Pulmonary artery endothelial cell (primary cell): ENCODE results near the gene HIC2. TPM values are rescaled to one million over a fixed set of nuclear protein-coding genes. Genes with fewer than 3 reads are reported as not detected.
"Not testable (repeated sequence)": the region's sequence is repeated elsewhere in the genome, so short reads cannot be mapped to it uniquely, and the experiment has no call there.

Source experiments
- DNase-seq: peaks from one replicate; pipeline ENCODE4 v3.0.0-alpha.2; 2011; ENCODE audit warnings: low read depth, low spot score
- total RNA-seq: library from RNA; depleted of rRNA; stranded (reverse); fragments of >200 nt; gene quantifications from 2 replicates; pipeline ENCODE4 v1.2.3, GENCODE V29; 2014

The HIC2 gene
- total RNA-seq, 1 donor from 2014 or later = 2.4 TPM

- DNase-seq = not testable (repeated sequence)
Measured at GRCh38 chr22:21490556-21490955, 73.4 kb downstream of the HIC2 start.

GRCh38 chr22:21492271-21492670 lies 75.1 kb downstream of the HIC2 start:
- DNase-seq = not testable (repeated sequence)

DNA sequence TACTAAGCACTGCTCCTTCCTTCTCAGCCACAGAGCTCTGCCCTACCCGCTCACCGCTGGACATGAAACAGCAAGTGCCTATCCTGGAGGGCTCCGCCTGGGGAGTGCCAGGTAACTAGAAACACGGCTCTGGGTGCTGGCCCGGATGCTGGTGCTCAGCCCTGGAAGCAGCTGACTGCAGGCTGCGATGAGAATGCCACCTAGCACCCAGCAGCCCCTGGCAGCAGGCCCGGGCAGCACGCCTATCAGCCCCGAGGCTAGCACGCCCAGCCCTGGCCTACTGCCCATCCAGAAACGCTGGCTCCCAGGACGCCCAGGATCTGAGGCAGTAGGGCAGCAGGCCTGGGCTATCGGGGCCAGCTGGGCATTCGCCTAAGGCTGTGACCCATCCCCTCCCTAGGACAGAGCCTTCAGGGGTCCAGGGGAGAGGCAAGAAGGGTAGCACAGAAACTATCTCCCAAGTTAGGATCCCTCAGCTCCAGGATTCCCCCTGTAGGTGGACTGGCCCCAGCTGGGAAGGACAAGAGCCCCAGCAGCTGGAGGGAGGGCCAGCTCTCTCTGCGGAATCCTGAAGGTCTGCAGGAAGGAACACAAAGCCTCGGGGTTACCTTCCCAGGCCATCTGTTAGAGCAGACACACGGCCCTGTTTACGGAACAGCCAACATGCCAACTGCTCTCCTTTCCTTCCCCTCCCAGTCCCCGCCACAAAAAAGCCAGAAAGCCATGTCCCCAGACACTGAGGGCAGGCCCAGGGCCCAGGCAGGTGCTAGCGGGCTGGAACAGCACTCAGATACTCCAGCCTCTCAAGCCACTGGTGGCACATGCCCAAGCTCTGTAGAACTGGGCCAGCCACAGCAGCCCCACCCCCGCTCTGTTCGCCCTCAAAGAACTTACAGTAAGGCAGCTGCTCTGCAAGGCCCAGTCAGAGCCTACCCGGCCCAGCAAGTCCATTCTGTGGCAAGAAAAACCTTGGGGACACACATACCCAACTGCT lies 76.9 kb downstream of the HIC2 start:
- not testable (repeated sequence) for DNase-seq

- not testable (repeated sequence) for DNase-seq
Measured at GRCh38 chr22:21497984-21498383, 80.8 kb downstream of the HIC2 start.

DNA sequence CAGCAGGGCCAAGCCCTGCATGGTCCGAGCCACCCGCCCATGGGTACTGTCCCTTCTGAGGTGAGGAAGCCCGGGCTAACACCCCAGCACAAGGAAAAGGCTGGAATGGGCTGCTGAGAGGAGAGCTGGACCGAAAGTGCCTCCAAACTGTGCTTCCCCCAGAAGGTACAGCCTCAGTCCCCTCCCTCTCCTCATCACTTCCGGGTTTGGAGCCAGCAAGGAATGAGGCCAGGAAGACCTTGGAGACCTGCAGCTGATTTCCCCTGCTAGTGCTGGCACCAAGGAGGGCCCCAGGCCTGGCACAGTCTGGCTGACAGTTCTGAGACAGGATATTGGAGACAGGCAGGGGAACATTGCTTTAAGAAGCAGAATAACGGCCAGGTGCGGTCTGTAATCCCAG lies 81.3 kb downstream of the HIC2 start:
- not testable (repeated sequence) for DNase-seq

- not testable (repeated sequence) for DNase-seq
Measured at GRCh38 chr22:21499623-21500506, 82.7 kb downstream of the HIC2 start.

Other genes with a start within 250 kb of the HIC2 start
- under 0.01 and 0.04 TPM in 2 replicates for gene RIMBP3B, start 33.6 kb upstream of the HIC2 start, total RNA-seq
- gene TMEM191C, start 50.0 kb downstream of the HIC2 start, total RNA-seq = 0.56 and 0.92 TPM in 2 replicates
- gene RIMBP3C, start 134.1 kb downstream of the HIC2 start, total RNA-seq = 0.04 TPM in 1 of 2 replicates, not detected in the other
- gene UBE2L3, start 150.3 kb downstream of the HIC2 start, total RNA-seq = 28.7 and 41.2 TPM in 2 replicates
- gene YDJC, start 212.7 kb downstream of the HIC2 start, total RNA-seq = 21.5 and 23.5 TPM in 2 replicates
- gene CCDC116, start 215.4 kb downstream of the HIC2 start, total RNA-seq = 0.07 and 0.35 TPM in 2 replicates
- 54.4 and 113 TPM in 2 replicates for gene SDF2L1, start 224.9 kb downstream of the HIC2 start, total RNA-seq
- 19.3 and 22.6 TPM in 2 replicates for gene PPIL2, start 248.6 kb downstream of the HIC2 start, total RNA-seq